ENCODE measurements around the gene SPRYD3.

The SPRYD3 gene

GRCh38 chr12:53105712-53106439 lies 26.7 kb upstream of the SPRYD3 start:
- no peak overlapping the region for H3K4me3 ChIP-seq (ENCODE audit: control insufficient read depth, low read depth, low read length)
- no peak for DNase-seq (ENCODE audit: low read depth)
- TF ChIP-seq CTCF (IDR thresholded peaks at IDR 0.05; ENCODE audit: control insufficient read depth, insufficient read depth, low read depth, low read length, missing control alignments) = no peak

- TF ChIP-seq CTCF (IDR thresholded peaks at IDR 0.05; ENCODE audit: control insufficient read depth, insufficient read depth, low read depth, low read length, missing control alignments) = no peak
- no peak for DNase-seq (ENCODE audit: low read depth)
- H3K4me3 ChIP-seq (ENCODE audit: control insufficient read depth, low read depth, low read length) = no peak overlapping the region
These were observed 26.1 kb upstream of the SPRYD3 start for GRCh38 chr12:53105256-53105655.

- no peak for DNase-seq (ENCODE audit: low read depth)
- no peak for TF ChIP-seq CTCF (IDR thresholded peaks at IDR 0.05; ENCODE audit: control insufficient read depth, insufficient read depth, low read depth, low read length, missing control alignments)
- H3K4me3 ChIP-seq (ENCODE audit: control insufficient read depth, low read depth, low read length) = no peak overlapping the region
These were observed 24.7 kb upstream of the SPRYD3 start for GRCh38 chr12:53103860-53104305.

- DNase-seq (ENCODE audit: low read depth) = no peak
- TF ChIP-seq CTCF (IDR thresholded peaks at IDR 0.05; ENCODE audit: control insufficient read depth, insufficient read depth, low read depth, low read length, missing control alignments) = no peak
- no peak within 1 kb of the TSS for H3K4me3 ChIP-seq (ENCODE audit: control insufficient read depth, low read depth, low read length)
These were observed 24.0 kb upstream of the SPRYD3 start, which contains the start of gene SOAT2 for GRCh38 chr12:53102883-53103807. SOAT2 (plus strand) TSS chr12:53103486; CDS start chr12:53103578, 92 bp downstream.

- TF ChIP-seq CTCF (IDR thresholded peaks at IDR 0.05; ENCODE audit: control insufficient read depth, insufficient read depth, low read depth, low read length, missing control alignments) = no peak
- no peak for DNase-seq (ENCODE audit: low read depth)
- no peak overlapping the region for H3K4me3 ChIP-seq (ENCODE audit: control insufficient read depth, low read depth, low read length)
These were observed 23.0 kb upstream of the SPRYD3 start for GRCh38 chr12:53101931-53102781.

- no peak overlapping the region for H3K4me3 ChIP-seq (ENCODE audit: control insufficient read depth, low read depth, low read length)
- no peak for DNase-seq (ENCODE audit: low read depth)
- TF ChIP-seq CTCF (IDR thresholded peaks at IDR 0.05; ENCODE audit: control insufficient read depth, insufficient read depth, low read depth, low read length, missing control alignments) = no peak
These were observed 22.1 kb upstream of the SPRYD3 start for GRCh38 chr12:53101266-53101665.

All from AG09309 (cell line).